ENCODE results near the gene MANSC4.

GRCh38 chr12:27814411-27814810 is 34.4 kb upstream of the MANSC4 start:
- TF ChIP-seq CTCF (IDR thresholded peaks at IDR 0.05), result no peak
- TF ChIP-seq POLR2A (IDR thresholded peaks at IDR 0.05), result no peak
